MV-4-11 (cell line): ENCODE results near the gene OR2T5.
"Not testable (repeated sequence)": the region's sequence is repeated elsewhere in the genome, so short reads cannot be mapped to it uniquely, and the experiment has no call there.

Experiments
- DNase-seq: peaks from one replicate; lab custom pipeline; 2025; lab: John Stamatoyannopoulos, UW

The OR2T5 gene

DNA sequence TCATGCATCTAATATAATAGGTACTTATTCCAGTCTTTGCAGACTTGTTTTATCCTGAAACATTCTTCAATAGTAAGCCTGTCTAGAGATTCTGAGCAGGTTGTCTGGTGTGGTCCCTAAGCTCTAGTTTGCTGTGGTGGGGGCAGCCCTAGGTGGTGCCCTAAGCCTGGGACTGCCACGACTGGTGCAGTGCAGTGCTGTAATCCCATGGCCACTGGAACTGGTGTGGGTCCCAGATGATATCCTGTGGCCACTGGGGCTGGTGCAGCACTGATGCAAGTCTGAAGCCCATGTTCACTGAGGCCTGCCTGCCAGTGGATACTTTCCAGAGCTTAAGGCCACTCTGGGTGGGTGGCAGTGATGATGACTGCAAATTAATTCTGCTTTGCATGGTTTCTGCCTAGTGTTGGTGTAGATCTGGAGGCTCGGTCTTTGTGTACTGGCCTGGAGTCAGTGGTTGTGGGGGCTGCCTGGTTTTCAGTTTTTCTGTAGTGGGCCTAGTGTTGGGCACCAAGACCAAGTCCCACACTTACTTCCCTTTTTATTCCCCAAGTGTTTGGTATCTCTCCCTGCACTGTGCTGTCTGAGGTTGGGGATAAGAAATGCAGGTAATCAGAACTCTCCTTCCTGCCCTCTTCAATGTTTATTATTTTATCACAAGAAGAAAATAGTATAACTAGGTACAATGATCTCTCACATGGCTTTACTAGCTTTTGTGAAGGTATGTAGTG lies 12.1 kb downstream of the OR2T5 start:
- DNase-seq, result not testable (repeated sequence)

DNA sequence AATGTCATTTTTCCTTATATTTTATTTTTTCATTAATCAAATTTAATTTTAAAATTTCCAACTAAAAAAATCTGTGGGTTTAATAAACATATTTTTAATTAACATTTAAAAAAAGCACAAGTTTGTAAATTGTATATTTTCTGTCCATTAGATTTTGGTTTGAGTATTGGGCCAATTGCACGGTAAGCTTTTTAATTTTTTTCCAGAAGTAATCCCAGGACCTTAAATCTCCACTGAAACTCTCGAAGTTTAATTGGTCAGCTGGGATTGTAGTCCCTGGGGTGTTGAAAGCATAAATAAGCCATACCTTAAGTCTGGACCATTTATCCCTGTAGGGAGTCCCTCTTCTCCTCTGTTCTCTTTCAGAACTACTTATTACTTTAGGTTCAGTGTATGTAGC lies 19.4 kb downstream of the OR2T5 start, which contains the start of gene OR2G6:
Gene OR2G6 (plus strand): TSS at position 301 of the 400 bp plus-strand sequence. CDS start 13,574 bp downstream, outside the sequence.
- not testable (repeated sequence) for DNase-seq

DNA sequence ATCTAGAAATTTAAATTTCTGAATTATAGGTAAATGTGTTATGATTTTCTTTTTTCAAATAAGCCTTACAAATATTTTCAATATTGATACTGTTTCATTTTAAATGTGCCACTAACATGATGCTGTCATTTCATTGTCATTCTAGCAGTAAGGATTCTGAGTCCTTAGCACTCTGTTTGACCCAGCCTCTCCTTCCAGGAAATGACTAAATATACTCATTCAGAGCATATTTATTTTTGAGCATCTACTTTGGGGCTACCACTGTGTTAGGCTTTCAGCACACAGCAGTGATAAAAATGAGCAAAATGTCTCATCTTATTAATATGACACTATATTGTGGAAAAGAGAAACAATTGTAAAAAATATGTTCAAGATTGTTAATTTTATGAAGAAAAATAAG lies 21.8 kb downstream of the OR2T5 start:
- DNase-seq, result not testable (repeated sequence)

DNA sequence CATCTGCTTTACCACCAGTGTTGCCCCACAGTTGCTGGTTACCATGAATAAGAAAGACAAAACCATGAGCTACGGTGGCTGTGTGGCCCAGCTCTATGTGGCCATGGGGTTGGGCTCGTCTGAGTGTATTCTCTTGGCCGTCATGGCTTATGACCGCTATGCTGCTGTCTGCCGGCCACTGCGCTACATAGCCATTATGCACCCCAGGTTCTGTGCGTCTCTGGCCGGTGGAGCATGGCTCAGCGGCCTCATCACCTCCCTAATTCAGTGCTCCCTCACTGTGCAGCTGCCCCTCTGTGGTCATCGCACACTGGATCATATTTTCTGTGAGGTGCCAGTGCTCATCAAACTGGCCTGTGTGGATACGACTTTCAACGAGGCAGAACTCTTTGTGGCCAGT lies 33.5 kb downstream of the OR2T5 start:
- no peak for DNase-seq

DNA sequence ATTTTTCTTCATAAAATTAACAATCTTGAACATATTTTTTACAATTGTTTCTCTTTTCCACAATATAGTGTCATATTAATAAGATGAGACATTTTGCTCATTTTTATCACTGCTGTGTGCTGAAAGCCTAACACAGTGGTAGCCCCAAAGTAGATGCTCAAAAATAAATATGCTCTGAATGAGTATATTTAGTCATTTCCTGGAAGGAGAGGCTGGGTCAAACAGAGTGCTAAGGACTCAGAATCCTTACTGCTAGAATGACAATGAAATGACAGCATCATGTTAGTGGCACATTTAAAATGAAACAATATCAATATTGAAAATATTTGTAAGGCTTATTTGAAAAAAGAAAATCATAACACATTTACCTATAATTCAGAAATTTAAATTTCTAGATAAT lies 49.1 kb downstream of the OR2T5 start:
- DNase-seq, result not testable (repeated sequence)
